ENCODE measurements around the gene BSN.

BSN gene

DNA sequence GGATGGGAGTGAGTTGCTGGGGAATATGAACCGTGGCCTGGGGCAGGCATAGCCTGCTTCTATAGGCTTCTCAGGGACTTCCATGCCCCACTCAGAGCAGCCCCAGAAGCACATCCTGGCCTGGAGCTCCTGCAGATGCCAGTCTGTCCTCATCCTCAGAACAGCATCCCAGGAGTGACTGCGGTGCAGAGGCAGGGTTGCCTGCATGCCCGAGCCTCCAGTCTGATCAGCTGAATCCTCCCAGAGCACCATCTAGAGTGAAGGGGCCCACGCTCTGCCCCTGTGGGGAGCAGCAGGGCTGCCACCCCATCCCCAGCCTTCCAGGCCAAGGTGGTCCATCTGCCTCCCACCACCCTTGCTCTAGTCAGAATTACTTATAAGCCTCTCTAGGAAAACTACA lies 75.2 kb downstream of the BSN start:
- DNase-seq = no peak

DNA sequence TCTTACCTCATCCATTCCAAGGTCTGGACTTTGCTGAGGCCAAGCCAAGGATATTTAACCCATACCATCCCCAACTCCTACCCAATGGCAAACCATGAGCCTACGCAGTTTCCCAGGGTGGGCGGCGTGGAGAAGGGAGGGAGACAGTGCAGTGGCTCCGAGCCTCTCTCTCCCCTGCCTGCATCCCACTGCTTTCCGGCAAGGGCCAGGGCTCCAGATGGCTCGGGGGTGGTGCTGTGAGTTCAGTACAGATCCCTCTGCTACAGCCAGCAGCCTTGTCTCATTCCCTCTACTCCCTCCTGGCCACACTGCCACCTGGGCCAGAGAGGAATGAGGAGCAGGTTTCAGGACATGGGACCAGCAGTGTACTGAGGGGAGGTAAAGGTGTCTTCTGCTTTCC lies 75.6 kb downstream of the BSN start:
- no peak for DNase-seq

DNA sequence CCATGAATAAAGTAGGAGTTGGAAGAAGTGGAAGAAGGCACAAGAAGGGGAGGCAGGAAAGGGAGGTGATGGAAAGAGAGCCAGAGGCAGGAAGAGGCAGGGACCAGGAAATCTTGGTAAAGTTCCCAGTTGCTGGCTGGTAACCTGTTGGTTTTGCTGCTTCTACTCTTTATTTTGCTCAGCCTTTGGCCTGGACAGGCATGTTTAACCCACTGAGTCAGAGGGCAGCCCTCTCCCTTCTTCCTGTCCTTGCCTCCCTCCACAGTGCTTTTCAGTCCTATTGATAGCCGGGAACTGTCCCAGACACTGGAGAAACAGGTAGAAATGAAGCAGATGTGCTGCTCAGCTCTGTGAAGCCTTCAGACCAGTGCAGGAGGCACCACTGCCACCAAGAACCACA lies 76.5 kb downstream of the BSN start:
- no peak for DNase-seq

DNA sequence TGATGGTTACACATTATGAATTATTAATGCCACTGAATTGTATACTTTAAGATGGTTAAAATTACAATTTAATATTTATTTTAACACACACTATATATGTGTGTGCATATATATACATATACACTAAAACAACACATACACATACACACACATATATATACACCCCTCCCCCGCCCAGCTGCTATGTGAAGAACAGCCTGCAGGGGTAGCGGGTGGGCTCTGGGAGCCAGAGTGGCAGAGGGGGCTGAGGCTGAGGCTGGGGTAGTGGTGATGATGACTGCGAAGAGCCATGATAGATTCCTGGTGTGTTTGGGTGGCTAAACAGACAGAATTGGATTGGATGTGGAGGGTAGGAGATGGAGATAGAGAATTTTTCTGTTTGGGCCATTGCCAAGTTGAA lies 80.5 kb downstream of the BSN start:
- DNase-seq = no peak

DNA sequence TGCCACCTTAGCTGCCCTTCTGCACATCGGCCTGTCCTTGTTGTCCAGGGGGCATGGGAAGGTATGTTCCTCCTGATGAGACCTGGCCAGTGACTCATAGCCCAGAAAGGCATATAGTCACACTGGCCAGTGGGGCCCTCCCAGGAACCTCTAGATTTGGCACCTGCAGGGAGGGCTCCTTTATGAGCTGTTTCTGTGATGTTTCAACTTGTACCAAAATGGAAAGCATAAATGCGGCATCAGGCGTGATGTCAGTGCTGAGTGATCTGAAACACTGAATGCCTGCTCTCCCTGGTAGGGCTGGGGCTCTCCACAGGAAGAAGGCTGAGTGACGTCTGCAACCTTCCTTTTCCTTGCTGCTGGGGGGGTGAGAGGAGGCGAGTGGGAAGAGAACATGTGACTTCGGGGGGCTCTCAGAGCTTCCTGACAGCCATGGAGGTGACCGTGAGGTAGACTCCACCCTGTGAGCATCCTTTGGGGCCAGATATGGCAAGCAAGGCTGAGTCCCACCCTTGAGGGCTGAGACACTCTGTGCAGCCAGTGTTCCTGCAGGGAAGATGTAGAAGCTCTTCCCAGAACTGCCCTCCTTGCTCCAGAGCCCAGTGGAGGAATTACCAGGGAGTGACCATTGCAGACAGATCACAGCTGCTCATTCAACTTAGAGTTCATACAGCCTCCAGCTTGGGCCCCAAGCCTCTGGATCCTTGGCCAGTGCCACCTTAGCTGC lies 82.8 kb downstream of the BSN start:
- DNase-seq = no peak

DNA sequence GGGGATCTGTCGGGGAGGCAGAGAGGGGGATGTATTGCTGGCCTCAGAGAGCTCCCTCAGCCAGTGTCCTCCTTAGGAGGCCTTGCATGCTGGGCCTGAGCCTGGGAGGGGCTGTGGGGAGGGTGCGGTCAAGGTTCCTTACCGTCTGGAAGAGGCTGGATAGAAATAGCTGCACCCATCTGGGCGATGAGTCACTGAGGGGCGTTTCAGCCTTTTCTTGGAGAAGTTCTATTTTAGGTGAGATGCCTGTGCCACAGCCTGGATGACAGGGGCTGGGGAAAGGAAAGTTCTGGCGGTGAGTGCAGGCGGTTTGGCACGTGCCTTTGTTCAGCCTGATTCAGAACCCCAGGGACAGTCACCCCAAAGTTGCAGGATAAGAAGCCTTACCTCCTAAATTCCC lies 84.2 kb downstream of the BSN start:
- no peak for DNase-seq

DNA sequence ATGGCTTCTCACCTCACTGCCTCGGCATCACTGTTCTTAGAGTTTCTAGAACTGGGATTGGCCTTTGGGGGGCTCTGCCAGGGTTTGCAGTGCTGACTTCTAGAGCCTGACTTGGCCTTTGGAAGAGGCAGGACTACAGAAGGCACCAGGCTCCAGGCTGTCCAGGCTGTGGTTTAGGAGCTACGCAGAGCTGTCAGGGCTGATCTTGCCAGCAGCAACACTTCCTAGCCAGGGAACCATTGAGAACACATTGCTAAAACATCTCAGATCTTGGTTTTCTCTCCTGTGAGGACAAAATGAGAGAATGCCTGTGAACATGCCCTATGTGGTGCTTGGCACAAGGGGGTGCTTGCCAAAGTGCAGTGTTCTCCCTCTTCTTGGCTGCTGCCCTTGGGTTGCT lies 85.3 kb downstream of the BSN start:
- no peak for DNase-seq

DNA sequence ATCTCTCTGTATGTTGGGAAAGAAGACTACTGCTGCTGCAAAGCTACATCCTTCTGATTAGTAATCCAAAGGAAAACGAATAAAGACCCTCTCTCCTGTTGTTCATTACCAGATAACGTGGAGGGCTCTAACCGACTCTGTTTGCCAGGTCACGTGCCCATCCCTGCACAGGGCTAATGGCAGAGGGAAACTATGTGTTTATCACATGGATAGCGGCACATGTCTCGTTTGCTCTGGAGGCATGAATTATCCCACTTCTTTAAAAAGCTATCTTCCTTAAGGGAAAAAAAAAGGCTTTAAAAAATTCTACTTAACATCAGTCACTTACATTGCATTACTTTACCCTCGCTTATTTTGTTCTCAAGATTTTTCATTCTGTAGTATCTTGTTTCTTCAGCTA lies 87.0 kb downstream of the BSN start:
- DNase-seq = no peak

DNA sequence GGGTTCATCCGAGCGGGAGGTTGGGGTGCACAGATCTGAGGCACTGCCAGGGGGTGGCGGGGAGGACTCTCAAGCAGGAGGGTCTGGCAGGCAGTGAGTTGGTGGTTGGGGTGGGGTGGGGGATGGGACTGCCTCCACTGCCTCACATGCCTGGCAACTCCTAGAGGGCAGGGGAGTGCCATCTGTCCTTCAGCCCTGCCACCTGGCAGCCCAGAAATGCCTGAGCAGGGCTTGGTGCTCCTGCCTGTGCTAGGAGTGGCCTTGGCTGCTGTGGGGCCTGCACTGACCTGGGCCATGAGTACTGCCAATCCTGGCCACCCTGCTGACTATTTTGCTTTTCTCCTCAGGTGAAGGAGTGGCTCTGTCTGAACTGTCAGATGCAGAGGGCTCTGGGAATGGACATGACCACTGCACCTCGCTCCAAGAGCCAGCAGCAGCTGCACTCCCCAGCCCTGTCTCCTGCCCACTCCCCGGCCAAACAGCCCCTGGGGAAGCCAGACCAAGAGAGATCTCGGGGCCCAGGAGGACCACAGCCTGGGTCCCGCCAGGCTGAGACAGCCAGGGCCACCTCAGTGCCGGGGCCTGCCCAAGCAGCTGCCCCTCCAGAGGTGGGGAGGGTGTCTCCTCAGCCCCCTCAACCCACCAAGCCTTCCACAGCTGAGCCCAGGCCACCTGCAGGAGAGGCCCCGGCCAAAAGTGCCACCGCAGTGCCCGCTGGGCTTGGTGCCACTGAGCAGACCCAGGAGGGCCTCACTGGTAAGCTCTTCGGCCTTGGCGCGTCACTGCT lies 87.8 kb downstream of the BSN start:
- no peak for DNase-seq

DNA sequence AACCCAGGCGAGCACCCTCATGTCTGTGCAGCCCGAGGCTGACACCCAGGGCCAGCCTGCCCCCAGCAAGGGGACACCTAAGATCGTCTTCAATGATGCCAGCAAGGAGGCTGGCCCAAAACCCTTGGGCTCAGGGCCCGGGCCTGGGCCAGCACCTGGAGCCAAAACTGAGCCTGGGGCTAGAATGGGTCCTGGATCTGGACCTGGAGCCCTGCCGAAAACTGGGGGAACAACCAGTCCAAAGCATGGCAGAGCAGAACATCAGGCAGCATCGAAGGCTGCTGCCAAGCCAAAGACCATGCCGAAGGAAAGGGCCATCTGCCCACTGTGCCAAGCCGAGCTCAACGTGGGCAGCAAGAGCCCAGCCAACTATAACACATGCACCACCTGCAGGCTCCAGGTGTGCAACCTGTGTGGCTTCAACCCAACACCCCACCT lies 88.5 kb downstream of the BSN start:
- DNase-seq = no peak

DNA sequence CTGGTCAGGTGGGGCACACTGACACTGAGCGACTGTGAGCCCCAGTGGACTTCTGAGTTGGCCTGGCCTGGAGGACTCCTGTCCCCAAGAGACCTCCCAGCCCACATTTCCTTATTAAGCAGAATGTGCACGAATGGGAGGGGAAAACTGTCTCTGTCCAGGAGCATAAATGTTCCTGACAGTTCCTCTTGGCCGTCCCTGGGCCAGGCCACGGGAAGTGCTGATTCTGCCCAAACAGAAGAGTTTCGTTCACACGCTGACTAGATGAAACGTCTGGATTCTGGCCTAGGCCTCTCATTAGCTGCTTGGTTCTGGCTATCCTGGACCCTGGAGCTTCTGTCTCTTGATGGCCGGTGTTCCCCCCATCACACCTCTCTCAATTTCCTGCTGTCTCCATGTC lies 90.4 kb downstream of the BSN start:
- no peak for DNase-seq

DNA sequence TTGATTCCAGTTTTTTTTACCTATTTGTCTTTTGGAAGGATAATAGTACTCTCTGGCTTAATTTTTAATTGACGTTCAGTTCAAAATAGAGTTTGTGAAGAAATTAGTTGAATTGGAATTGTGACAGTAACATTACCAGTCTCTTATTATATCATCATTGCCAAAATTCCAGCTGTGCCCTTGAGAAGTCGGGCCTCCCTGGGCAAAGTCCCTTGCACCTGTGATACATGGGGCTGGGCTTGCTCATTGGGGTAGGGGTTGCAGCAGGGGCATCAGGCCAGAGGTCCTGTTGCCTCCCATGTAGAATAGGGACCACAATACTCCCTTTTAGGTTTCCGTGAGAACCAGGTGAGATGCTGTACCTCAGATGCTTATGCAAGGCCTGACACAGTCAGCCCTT lies 92.0 kb downstream of the BSN start:
- DNase-seq = no peak

DNA sequence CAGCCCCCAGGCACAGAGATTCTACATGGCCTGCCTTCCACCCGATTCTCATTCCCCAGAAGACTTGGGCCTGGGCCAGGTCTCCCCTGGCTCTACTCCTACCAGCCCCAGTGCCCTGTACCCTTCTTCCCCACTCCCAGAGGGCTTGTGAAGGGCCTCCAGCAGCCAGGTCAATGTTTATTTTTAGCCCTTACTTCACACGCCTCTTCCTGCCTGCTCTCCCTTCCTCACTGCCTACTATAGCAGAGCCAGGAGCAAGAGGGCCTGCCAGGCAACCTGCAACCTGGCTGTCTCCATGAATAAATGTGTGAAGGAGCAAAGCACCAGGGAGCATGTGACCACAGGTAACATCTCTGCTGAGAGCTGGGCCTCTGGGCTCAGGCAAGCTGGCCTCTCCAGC lies 93.5 kb downstream of the BSN start:
- DNase-seq = peak; percentile 14

DNA sequence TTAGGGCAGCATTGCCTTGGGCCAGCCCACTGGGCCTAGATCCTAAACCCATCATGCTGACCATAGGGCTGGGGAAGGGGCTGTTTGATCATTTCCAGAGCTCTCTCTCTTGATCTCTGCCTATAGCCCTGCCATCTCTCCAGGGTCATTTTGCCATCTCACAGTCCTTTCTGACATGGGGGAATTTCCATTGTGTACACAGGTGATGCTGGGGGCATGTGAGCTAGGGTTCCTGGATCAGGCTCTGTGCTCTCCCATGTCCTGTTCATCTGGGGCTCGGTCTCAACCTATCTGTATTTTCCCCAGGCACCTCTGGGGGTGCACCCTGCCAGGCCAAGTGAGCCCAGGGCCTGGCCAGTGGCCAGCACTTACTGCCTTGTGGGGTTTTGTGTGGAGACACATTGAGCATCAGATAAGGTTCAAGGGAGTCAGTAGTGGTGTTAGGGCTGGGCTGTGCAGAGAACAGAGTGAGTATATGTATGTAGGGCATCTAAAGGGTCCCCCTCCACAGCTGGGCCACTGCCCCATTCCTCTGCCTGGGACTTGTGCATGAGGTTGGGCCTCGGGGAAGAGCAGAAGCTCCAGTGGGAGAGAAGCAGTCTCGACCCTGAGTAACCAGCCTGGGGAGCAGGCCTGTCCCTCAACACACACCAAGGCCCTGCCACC lies 94.2 kb downstream of the BSN start:
- no peak for DNase-seq

DNA sequence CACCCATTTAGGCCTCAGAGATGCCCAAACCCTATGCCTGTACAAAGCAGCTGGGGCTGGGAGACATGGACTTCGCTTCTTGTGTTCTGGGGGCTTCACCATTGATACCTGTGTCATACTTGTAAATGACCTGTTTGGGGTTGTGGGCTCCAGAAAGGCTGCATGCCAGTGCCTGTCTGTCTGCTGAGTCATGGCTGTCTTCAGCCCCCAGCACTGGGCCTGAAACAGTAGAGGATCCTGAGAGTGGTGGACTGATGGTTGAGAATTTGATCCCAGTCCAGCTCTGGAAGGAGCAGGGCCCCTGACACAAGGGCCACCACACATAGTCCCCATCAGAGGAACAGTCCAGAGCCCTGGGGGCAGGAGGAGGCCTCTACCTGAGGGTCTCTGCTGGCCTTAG lies 95.3 kb downstream of the BSN start:
- no peak for DNase-seq

DNA sequence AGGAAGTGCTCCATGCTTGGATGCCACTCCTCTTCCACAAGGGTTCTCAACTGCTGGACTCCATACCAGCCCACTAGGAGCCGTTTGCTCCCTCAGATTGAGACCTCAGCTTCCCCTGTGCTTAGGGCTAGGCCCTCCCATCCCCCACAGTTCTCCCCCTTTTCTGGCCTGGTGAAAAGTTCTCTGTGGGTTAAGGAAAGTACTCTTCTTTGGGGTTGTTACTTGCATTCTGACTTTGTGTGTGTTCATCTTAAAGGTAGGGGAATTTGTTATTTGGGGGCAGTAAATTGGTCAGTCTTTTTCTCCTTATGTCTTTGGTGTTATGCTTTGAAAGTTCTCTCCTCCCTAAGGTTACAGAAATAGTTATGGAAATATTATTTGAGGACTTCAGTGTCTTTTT lies 95.9 kb downstream of the BSN start:
- no peak for DNase-seq

DNA sequence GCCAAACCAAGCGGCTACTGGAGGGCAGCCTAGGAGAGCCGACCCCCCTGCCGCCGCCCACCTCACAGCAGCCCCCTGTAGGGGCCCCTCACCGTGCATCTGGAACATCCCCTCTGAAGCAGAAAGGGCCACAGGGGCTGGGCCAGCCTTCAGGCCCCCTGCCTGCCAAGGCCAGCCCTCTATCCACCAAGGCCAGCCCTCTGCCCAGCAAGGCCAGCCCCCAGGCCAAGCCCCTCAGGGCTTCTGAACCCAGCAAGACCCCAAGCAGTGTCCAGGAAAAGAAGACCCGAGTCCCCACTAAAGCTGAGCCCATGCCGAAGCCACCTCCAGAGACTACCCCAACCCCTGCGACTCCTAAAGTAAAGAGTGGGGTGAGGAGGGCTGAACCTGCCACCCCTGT lies 96.4 kb downstream of the BSN start:
- no peak for DNase-seq

DNA sequence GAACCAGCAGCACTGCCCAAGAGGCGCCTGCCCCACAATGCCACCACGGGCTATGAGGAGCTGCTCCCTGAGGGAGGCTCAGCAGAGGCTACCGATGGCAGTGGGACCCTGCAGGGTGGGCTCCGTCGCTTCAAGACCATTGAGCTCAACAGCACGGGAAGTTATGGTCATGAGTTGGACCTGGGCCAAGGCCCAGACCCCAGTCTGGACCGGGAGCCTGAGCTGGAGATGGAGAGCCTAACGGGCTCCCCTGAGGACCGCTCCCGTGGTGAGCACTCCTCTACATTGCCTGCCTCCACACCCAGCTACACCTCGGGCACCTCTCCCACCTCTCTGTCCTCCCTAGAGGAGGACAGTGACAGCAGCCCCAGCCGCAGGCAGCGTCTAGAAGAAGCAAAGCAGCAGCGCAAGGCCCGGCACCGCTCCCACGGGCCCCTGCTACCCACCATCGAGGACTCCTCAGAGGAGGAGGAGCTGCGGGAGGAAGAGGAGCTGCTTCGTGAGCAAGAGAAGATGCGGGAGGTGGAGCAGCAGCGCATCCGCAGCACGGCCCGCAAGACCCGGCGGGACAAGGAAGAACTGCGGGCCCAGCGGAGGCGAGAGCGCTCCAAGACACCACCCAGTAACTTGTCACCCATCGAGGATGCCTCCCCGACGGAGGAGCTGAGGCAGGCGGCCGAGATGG lies 98.1 kb downstream of the BSN start:
- DNase-seq = no peak

DNA sequence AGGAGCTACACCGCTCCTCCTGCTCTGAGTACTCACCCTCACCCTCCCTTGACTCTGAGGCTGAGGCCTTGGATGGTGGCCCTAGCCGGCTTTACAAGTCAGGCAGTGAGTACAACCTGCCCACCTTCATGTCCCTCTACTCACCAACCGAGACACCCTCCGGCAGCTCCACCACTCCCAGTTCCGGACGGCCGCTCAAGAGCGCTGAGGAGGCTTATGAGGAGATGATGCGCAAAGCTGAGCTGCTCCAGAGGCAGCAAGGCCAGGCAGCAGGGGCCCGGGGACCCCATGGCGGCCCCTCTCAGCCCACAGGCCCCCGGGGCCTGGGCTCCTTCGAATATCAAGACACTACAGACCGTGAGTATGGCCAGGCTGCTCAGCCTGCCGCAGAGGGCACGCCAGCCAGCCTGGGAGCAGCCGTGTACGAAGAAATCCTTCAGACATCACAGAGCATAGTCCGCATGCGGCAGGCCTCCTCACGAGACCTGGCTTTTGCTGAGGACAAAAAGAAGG lies 98.7 kb downstream of the BSN start:
- DNase-seq = no peak

DNA sequence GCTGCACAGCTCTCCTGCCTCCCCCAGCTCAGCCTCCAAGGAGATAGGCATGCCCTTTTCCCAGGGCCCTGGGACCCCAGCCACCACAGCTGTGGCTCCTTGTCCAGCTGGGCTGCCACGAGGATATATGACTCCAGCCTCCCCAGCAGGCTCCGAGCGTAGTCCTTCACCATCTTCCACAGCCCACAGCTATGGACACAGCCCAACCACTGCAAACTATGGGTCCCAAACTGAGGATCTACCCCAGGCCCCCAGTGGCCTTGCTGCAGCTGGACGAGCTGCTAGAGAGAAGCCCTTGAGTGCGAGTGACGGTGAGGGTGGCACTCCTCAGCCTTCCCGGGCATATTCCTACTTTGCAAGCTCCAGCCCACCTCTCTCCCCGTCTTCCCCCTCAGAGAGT lies 99.3 kb downstream of the BSN start:
- no peak for DNase-seq

DNA sequence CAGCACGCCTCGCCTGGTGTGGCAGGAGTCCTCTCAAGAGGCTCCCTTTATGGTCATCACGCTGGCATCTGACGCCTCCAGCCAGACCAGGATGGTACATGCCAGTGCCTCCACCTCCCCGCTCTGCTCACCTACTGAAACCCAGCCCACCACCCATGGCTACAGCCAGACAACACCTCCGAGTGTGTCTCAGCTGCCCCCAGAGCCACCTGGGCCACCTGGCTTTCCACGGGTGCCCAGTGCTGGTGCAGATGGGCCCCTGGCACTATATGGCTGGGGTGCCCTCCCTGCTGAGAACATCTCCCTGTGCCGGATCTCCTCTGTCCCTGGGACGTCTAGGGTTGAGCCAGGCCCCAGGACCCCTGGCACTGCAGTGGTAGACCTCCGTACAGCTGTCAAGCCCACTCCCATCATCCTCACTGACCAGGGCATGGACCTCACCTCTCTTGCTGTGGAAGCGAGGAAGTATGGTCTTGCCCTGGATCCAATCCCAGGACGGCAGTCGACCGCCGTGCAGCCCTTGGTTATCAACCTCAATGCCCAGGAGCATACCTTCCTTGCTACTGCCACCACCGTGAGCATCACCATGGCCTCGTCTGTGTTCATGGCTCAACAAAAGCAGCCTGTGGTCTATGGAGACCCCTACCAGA lies 100.0 kb downstream of the BSN start:
- DNase-seq = no peak

DNA sequence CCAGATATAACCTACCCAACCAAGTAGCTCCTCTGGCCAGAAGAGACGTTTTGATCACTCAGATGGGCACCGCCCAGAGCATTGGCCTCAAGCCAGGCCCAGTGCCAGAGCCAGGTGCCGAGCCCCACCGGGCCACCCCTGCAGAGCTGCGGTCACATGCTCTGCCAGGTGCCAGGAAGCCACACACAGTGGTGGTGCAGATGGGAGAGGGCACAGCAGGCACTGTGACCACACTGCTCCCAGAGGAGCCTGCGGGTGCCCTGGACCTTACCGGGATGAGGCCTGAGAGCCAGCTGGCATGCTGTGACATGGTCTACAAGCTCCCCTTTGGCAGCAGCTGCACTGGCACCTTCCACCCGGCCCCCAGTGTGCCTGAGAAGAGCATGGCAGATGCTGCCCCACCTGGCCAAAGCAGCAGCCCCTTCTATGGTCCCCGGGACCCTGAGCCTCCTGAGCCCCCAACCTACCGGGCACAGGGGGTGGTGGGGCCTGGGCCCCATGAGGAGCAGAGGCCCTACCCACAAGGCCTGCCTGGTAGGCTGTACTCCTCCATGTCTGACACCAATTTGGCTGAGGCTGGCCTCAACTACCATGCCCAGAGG lies 100.8 kb downstream of the BSN start:
- peak; percentile 21 for DNase-seq
